GM08714 (cell line): ENCODE measurements around the gene PNPLA7.
A peak's percentile ranks its signal among the peaks of the same experiment; 100 is the strongest.
"Not testable (repeated sequence)": the region's sequence is repeated elsewhere in the genome, so short reads cannot be mapped to it uniquely, and the experiment has no call there.

Source experiments
- H3K4me3 ChIP-seq: fragments of 200-500 bp; sonication (Bioruptor generic); 2 replicates; pipeline ENCODE4 v1.5.1; 2014; ENCODE audit warnings: mild to moderate bottlenecking, low read length, inconsistent platforms
- ZNF274 ChIP-seq: IDR thresholded peaks from 2 replicates; pipeline ENCODE4 v1.6.1; 2012; ENCODE audit warnings: mild to moderate bottlenecking, low read depth, low read length

The PNPLA7 gene

DNA sequence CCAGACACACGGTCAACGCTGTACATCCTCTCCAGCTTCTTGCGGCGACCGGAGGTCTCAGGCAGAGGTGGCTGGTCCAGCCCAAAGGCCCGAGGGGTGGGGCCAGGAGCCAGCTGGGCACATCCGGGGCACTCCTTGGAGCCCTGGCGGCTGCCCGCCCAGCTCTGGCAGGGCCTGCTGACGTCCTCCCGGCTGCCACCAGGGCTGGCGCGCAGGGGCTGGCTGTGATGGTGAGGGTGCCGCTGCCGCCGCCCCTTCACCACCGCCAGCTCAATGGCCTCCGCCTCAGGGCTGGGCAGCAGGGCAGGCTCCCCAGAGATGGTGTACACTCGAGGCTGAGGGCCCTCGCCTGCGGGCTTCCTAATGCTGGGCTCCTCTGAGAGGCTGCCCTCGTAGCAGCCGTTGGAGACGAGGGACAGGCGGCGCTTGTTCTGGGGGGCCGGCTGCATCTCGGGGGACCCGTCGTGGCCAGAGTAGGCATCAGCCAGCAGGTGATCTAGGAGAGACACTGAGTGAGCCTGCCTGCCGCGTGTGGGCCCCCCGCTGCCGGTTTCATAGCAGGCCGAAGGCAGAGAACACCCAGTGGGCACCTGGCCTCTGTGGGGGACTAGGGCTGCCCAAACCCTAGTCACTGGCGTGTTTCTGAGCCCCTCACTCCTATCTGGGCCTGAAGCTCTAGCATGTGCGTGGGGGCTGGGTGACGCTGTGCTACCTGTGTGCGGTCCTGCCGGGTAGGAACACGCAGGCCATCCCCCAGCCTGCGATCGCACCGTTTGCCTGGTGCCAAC, 92.6 kb downstream of the PNPLA7 start:
- TF ChIP-seq ZNF274 = no peak
- H3K4me3 ChIP-seq = no peak overlapping the region; the same call in 1 of the 2 replicates

DNA sequence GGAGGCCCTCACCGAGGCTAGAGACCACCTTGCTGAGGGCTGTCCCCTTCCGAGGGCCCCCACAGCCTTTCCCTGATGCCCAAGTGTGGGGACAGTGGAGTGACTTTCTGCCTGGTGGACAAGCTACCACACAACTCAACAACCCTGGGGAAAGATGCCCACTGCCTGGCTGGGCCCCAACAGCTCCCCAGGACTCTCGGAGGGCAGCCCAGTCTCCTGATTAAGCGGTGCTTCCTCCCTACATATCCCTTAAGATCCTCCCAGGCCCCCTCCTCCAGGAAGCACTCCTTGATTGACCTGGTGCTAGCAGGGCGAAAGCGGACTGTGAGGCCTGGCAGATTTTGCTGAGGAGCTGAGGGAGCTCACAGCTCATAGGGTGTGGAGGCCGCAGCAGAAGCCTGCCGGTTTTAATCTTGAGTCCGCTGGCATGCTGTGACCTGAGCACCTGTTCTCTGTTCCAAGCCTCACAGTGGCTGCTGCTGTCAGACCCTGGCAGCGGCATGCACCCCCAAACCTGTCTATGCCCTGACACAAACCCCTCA, 93.3 kb downstream of the PNPLA7 start:
- TF ChIP-seq ZNF274 = no peak
- H3K4me3 ChIP-seq = no peak overlapping the region

DNA sequence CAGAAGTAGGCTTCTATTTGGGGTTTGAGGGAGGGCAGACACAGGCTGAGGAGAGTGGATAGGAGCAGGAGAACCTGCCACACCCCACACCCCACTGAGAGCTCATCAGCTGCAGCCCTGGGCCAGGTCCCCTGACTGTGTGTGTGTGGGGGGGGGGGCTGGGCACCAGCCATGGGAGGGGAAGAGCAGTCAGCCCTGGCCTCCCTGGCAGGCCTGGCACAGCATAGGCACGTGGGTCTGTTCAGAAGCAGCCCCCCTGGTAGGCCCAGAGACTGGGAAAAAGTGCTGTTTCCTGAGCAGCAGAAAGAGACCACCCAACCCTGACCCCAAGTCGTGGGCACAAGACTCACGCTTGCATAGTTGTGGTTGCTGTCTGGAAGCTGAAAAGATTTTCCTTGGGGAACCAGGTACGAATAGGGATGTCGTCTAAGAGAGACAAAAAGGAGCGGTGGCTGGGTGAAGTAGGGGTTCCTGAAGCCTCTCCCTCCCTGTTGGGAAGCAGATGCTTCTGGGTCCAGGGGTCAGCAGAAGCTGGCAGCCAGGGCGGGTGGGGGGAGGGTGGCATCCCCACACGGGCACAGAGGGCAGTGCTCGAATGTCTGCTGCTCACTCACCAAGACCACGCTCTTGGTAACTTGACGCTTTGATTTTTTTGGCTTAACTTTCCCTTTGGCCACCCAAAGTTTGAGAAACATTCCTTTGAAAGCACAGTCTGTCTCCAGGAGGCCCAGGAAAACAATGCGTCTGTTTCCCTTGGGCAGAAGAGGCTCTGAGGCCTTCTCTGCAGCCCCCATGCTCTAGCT, 93.9 kb downstream of the PNPLA7 start:
- H3K4me3 ChIP-seq = no peak overlapping the region
- TF ChIP-seq ZNF274 = no peak

DNA sequence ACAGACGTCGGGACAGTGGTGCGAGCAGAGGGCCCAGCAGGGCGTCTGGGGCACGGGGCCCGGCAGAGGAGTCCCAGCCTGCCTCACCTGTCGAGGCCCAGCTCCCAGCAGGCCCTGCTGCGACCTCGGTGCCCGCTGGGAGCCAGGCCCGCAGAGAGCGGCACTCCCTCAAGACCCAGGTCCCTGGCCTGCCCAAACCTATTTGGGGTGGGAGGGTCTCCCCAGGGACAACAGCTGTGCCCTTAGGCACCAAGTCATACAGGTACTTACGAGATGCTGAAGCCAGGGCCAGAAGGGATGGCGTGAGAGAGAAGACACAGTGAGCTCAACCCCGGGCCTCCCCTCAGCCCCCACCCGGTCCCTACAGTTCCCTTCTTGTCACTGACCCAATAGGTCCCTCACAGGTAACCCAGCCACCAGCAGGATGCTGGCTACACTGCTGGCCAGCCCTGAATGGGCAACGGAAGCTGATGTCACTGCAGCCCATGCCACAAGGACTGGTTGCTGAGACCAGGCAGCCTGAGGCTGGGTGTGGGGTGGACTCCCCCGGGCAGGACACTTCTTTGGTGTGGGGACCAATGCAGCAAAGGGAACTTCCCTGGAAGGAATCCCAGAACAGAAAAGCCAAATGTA, 94.7 kb downstream of the PNPLA7 start:
- no peak overlapping the region for H3K4me3 ChIP-seq
- TF ChIP-seq ZNF274 = no peak

DNA sequence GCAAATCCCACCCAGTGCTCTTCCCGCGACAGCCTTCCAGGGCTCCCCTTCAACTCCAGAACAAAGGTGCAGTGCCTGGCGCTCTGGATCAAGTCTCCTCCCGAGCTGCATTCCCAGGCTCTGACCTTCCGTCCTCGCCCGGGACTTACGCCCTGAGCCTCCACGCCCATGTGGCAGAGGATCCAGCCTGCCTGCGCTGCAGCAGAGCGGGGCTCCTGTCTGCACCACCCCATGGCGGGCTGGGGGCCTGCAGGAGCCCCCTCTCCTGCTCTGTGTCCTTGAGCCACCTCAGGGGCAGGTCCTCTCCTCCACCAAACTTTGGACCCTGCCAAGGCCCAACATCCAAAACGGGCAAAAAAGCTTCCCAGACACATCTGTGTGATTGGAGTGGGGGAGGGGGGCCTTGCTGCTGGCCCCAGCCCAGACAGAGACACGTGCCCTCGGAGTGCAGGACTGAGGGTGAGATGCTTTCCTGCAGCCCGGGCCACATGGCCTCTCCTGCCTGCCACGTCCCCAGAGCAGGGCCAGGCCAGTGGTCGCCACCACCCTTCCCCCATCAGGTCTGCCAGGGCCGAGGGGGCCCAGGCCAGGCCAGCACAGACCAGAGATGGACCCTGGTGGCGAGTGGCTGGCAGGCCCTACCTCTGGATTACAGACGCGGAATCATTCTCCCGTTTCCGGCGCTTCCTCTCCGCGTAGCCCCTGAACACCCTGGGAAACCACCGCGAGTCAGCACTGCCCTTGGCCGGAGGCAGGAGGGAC, 95.4 kb downstream of the PNPLA7 start:
- H3K4me3 ChIP-seq = peak overlapping the region; percentile 44; the same call in 1 of the 2 replicates
- TF ChIP-seq ZNF274 = no peak

DNA sequence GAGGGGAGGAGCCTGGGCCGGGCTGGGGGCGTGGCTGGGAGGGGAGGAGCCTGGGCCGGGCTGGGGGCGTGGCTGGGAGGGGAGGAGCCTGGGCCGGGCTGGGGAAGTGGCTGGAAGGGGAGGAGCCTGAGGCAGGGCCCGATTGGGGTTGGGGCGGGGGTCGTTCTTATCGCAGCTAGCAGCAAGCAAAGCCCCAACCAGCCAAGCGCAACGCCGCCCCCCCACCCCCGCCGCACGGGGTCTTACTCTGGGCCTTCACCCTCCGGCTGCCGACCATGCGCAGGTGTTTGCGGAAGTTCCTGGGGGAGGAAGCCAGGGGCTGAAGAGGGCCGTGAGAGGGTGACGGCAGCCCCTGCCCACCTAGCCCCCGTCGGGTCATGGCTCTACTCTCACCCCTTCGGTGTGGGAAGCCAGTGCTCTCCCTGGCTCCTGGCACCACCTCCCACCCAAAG, 96.0 kb downstream of the PNPLA7 start:
- H3K4me3 ChIP-seq = peak overlapping the region; percentile 44; the same call in 1 of the 2 replicates
- TF ChIP-seq ZNF274 = no peak

DNA sequence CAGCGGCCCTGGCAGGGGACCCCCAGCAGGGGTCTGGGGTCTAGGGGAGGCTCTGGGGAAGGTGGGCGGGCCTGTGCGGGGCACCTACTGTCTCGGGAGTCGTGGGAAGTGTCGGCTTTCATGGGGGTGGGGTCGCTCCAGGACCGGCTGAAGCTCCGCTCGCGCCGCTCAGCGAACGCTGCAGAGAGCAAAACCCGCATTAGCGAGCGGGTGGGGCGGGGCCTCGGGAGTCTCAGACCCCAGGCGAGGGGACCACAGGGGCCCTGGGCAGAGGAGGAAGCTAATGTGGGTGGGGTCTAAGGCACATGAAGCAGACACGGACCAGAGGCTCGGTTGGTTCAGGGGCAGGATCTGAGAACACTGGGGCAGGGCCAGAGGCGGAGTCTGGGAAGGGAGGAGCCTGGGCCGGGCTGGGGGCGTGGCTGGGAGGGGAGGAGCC, 96.5 kb downstream of the PNPLA7 start:
- TF ChIP-seq ZNF274 = no peak
- H3K4me3 ChIP-seq = no peak overlapping the region; the same call in 1 of the 2 replicates

DNA sequence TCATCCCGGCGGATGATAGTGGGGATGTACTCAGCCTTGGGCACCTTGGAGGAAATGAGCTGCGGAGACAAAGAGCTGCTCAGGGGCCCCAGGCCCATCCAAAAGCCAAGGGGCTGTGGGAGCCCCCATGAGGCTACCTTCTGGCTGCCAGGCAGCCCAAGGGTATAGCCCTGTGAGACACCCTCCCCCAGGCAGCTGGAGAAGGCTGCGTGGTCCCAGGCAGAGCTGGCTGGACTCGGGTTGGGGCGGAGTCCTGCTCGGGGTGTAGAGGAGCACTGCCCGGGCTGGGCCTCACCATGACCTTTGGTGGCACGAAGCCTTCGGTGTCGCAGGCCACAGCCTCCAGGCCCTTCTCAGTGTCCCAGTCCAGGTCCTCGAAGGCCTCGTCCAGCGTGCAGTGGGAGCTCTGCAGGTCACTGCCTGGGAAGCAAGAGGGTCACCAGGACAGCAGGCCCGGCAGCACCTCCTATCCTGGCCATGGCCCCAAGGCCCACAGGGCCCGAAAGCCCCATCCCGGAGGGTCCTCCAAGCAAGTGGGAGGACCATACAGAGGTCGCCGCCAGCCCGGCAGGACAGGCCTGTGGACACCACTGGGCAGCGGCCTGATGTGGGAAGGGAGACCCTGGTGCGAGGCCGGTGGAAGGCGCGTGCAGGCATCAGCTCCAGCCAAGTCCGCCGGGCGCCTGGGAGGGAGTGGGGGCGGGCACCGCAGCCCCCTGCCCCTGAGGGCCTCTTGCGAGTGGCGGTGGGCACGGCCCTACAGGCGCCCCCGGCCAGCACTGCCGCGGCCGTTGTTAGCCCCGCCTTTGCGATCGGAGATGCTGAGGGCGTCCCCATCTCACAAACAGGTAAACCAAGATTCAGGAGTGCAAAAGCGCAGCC, 97.2 kb downstream of the PNPLA7 start:
- TF ChIP-seq ZNF274 = no peak
- no peak overlapping the region for H3K4me3 ChIP-seq

DNA sequence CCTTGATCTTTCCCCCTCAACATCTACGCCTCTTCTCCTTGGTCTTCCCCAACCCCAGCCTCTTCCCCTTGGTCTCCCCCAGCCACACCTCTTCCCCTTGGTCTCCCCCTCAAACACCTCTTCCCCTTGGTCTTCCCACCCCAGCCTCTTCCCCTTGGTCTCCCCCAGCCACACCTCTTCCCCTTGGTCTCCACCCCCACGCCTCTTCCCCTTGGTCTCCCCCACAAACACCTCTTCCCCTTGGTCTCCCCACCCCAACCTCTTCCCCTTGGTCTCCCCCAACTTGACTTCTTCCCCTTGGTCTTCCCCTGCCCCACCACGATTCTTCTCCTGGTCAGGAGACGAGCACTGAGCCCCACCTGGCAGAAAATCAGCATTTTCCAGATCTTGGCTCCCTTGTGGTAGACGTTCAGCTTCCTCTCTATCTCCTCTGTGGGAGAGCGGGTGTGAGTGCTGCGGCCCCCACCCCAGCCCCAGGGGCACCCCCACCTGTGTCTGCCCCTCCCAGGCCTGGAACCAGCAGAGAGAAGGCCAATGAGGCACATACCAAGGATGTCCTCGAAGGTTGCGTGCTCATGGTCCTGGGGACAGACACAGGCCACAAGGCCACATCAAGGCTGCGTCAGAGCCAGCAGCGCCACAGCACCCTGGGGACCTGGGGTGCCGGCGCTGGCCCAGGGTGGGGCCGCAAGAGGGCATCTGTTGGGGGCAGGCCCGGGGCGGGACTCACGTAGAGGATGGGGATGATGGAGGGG, 98.0 kb downstream of the PNPLA7 start:
- no peak for TF ChIP-seq ZNF274
- no peak overlapping the region for H3K4me3 ChIP-seq

DNA sequence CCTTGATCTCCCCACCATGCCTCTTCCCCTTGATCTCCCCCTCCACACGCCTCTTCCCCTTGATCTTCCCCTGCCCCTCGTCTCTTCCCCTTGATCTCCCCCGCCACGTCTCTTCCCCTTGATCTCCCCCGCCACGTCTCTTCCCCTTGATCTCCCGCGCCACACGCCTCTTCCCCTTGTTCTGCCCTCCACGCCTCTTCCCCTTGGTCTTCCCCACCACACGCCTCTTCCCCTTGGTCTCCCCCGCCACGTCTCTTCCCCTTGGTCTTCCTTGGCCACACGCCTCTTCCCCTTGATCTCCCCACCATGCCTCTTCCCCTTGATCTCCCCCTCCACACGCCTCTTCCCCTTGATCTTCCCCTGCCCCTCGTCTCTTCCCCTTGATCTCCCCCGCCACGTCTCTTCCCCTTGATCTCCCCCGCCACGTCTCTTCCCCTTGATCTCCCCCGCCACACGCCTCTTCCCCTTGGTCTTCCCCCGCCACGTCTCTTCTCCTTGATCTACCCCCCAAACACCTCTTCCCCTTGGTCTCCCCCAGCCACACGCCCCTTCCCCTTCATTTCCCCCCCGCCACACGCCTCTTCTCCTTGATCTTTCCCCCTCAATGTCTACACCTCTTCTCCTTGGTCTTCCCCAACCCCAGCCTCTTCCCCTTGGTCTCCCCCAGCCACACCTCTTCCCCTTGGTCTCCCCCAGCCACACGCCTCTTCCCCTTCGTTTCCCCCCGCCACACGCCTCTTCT, 98.8 kb downstream of the PNPLA7 start:
- H3K4me3 ChIP-seq = not testable (repeated sequence)

DNA sequence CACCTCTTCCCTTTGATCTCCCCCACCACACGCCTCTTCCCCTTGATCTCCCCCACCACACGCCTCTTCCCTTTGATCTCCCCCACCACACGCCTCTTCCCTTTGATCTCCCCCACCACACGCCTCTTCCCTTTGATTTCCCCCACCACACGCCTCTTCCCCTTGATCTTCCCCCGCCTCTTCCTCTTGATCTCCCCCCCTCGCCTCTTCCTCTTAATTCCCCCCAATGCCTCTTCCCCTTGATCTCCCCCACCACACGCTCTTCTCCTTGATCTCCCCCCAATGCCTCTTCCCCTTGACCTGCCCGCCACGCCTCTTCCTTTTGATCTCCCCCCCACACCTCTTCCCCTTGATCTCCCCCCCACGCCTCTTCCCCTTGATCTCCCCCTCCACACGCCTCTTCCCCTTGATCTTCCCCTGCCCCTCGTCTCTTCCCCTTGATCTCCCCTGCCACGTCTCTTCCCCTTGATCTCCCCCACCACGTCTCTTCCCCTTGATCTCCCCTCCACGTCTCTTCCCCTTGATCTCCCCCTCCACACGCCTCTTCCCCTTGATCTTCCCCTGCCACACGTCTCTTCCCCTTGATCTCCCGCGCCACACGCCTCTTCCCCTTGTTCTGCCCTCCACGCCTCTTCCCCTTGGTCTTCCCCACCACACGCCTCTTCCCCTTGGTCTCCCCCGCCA, 99.5 kb downstream of the PNPLA7 start:
- not testable (repeated sequence) for H3K4me3 ChIP-seq
